Esophagus muscularis mucosa (tissue), 4 donors: Measurements from ENCODE around the gene KANK2. TPM values are rescaled to one million over a fixed set of nuclear protein-coding genes. Genes with fewer than 3 reads are reported as not detected.

Source experiments
- DNase-seq: peaks from one replicate; pipeline ENCODE4 v3.0.0-alpha.2; 2017; ENCODE audit errors: extremely low spot score
- H3K27ac ChIP-seq, 4 donors: fragments of 200-600 bp; sonication (generic); replicated peaks in 1 of 4; 1 replicate in 3 of 4; 2 replicates in 1 of 4; pipeline ENCODE4 v1.5.1; 2016 to 2019; ENCODE audit warnings: mild to moderate bottlenecking in 1 of 4
- H3K27me3 ChIP-seq, 4 donors: fragments of 200-600 bp; sonication (generic); one replicate each; pipeline versions ENCODE4 v1.5.1 to v1.6.0; 2016 to 2019
- H3K36me3 ChIP-seq, 4 donors: fragments of 200-600 bp; sonication (generic); one replicate each; pipeline ENCODE4 v1.5.1; 2016 to 2019
- H3K4me1 ChIP-seq, 4 donors: fragments of 200-600 bp; sonication (generic); one replicate each; pipeline ENCODE4 v1.5.1; 2016 to 2019
- H3K4me3 ChIP-seq, 4 donors: fragments of 200-600 bp; sonication (generic); 1 replicate in 2 of 4; 2 replicates in 2 of 4; pipeline ENCODE4 v1.5.1; 2016 to 2019; ENCODE audit warnings: mild to moderate bottlenecking in 4 of 4, moderate library complexity in 1 of 4
- H3K9me3 ChIP-seq, 4 donors: fragments of 200-600 bp; sonication (generic); 1 replicate in 3 of 4; 2 replicates in 1 of 4; pipeline ENCODE4 v1.5.1; 2016 to 2019
- CTCF ChIP-seq, 3 experiments: fragments of 200-600 bp in 2 of 3; fragments of 450-650 bp in 1 of 3; sonication (generic) in 2 of 3; IDR thresholded peaks; one replicate each; pipeline ENCODE4 v1.5.1; 2017 to 2019; ENCODE audit warnings: antibody characterized with exemption in 3 of 3, mild to moderate bottlenecking in 2 of 3, moderate library complexity in 1 of 3
- EP300 ChIP-seq: sonication (generic); formaldehyde crosslinking; IDR thresholded peaks from one replicate; pipeline ENCODE4 v1.6.1; 2017; ENCODE audit warnings: antibody characterized with exemption
- POLR2A ChIP-seq: fragments of 450-650 bp; IDR thresholded peaks from one replicate; pipeline ENCODE4 v1.6.1; 2017; ENCODE audit warnings: antibody characterized with exemption, moderate library complexity, mild to moderate bottlenecking, low read depth
- POLR2AphosphoS5 ChIP-seq, 2 donors: sonication (generic); formaldehyde crosslinking; IDR thresholded peaks; one replicate each; pipeline ENCODE4 v1.6.1; 2017; ENCODE audit warnings: antibody characterized with exemption in 2 of 2
- WGBS: methylation state at CpG from one replicate; pipeline ENCODE4 v1.1.5; 2018; 5-methylcytosine and 5-hydroxymethylcytosine counted together
- intact Hi-C: fragments of 100-400 bp; cut with DNase I; formaldehyde crosslinking; loops from one replicate; pipeline ENCODE4 v1.15.1; 2023
- total RNA-seq, 4 donors: library from RNA; depleted of rRNA; stranded (reverse); fragments of >200 nt; gene quantifications; one replicate each; pipeline versions ENCODE4 v1.1.0 to v1.2.1, GENCODE V29; 2016

The KANK2 gene
- total RNA-seq: 1,000 to 10,000 TPM; 1,125 to 1,746 (median 1,157) TPM

- Histone ChIP-seq H3K4me1 (peaks cover 47 to 76% (median 71%) of the 10 kb centered on the region in 4 donors), H3K36me3 (peaks cover 14 to 66% (median 50%) of the 10 kb centered on the region in 4 donors), H3K4me3 (peak within 1 kb of the TSS; percentile 66 to 92 (median 84)), H3K27ac (peak within 1 kb of the TSS; percentile 89 to 98 (median 96)), H3K27me3 (no peaks in the 10 kb centered on the region), H3K9me3 (no peaks in the 10 kb centered on the region)
- 2% methylated on average over 9 of the region's 78 CpGs for WGBS
- TF ChIP-seq POLR2A: peak; percentile 85
- TF ChIP-seq EP300: no peak
- peak in 1 of 3 experiments; percentile 8 for TF ChIP-seq CTCF (IDR thresholded peaks at IDR 0.05)
- peak; percentile 88 to 97 for TF ChIP-seq POLR2AphosphoS5 (IDR thresholded peaks at IDR 0.05)
- intact Hi-C loops: no loop called here
- DNase-seq: peak; percentile 94
Observed at GRCh38 chr19:11197291-11198174, at the start of gene KANK2. Gene KANK2, minus strand, starts transcription at chr19:11197545. Its CDS starts 3,034 bp downstream, at chr19:11194511.

GRCh38 chr19:11246941-11247340, 49.6 kb upstream of the KANK2 start:
- Histone ChIP-seq H3K4me1 (peaks cover 27 to 34% (median 33%) of the 10 kb centered on the region in 4 donors), H3K27me3 (no peaks in the 10 kb centered on the region), H3K4me3 (no peak overlapping the region), H3K9me3 (no peaks in the 10 kb centered on the region), H3K36me3 (peaks cover 19 to 79% (median 68%) of the 10 kb centered on the region in 4 donors), H3K27ac (peak overlapping the region; percentile 21 to 71 (median 54))
- intact Hi-C loops: no loop called here
- 89% methylated on average over 11 of the region's 11 CpGs for WGBS
- DNase-seq: no peak
- TF ChIP-seq POLR2A (no peak), POLR2AphosphoS5 (IDR thresholded peaks at IDR 0.05) (no peak), EP300 (no peak), CTCF (IDR thresholded peaks at IDR 0.05) (no peak)

GRCh38 chr19:11244846-11245589, 47.7 kb upstream of the KANK2 start:
- WGBS: 94% methylated on average over 5 of the region's 5 CpGs
- H3K27ac ChIP-seq: no peak overlapping the region
- peaks cover 27 to 33% (median 32%) of the 10 kb centered on the region in 4 donors for H3K4me1 ChIP-seq
- TF ChIP-seq EP300 (no peak), POLR2A (no peak), POLR2AphosphoS5 (IDR thresholded peaks at IDR 0.05) (no peak), CTCF (IDR thresholded peaks at IDR 0.05) (no peak)
- H3K36me3 ChIP-seq: peaks cover 8 to 77% (median 67%) of the 10 kb centered on the region in 4 donors
- no peaks in the 10 kb centered on the region for H3K27me3 ChIP-seq
- intact Hi-C loops: loop anchor here (5.0 kb wide), 1 partner anchor 202 kb away; no protein-coding TSS in a partner anchor
- DNase-seq: no peak
- no peak overlapping the region for H3K4me3 ChIP-seq
- no peaks in the 10 kb centered on the region for H3K9me3 ChIP-seq

GRCh38 chr19:11243798-11244169, 46.4 kb upstream of the KANK2 start:
- TF ChIP-seq POLR2A: no peak
- no peak for TF ChIP-seq CTCF (IDR thresholded peaks at IDR 0.05)
- DNase-seq: no peak
- Histone ChIP-seq H3K27ac (peak overlapping the region; percentile 38 to 72 (median 58)), H3K9me3 (peaks cover 0 to 6% (median 0%) of the 10 kb centered on the region in 4 donors), H3K36me3 (peaks cover 8 to 78% (median 70%) of the 10 kb centered on the region in 4 donors), H3K4me1 (peaks cover 27 to 33% (median 32%) of the 10 kb centered on the region in 4 donors), H3K4me3 (peak overlapping the region in 2 of 4 donors; percentile 2 to 9), H3K27me3 (no peaks in the 10 kb centered on the region)
- 95% methylated on average over 7 of the region's 7 CpGs for WGBS
- intact Hi-C loops: loop anchor here (5.0 kb wide), 1 partner anchor 204 kb away; no protein-coding TSS in a partner anchor
